HG02840 (cell line): Measurements from ENCODE around the gene LRRC17.
"Not testable (repeated sequence)": the region's sequence is repeated elsewhere in the genome, so short reads cannot be mapped to it uniquely, and the experiment has no call there.

Source experiments
- ATAC-seq: cut with Tn5 transposase; IDR thresholded peaks from one replicate; pipeline ENCODE4 v1.9.1; 2021; ENCODE audit warnings: mild to moderate bottlenecking, moderate library complexity, moderate number of reproducible peaks; ENCODE audit not compliant: unreplicated experiment, low FRiP score

Gene LRRC17

GRCh38 chr7:102896585-102896984, 16.2 kb upstream of the LRRC17 start:
- no peak for ATAC-seq

GRCh38 chr7:102897211-102897631, 15.6 kb upstream of the LRRC17 start:
- ATAC-seq = no peak

- no peak for ATAC-seq
Measured at GRCh38 chr7:102897856-102898531, 14.8 kb upstream of the LRRC17 start.

DNA sequence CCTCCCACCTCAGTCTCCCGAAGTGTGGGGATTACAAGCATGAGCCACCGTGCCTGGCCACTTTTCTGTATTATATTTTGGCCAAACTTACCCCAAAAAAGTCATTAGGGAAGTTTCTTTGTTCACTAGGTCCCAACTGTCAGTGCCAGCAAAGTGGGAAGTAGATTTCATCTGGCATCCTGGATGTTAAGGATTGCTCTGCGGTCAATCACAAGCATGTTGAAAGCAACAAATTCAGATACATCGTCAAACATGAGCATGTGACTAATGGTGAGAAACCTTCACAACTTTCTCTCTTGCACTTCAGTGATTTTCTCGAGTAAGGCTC, 14.3 kb upstream of the LRRC17 start:
- no peak for ATAC-seq

DNA sequence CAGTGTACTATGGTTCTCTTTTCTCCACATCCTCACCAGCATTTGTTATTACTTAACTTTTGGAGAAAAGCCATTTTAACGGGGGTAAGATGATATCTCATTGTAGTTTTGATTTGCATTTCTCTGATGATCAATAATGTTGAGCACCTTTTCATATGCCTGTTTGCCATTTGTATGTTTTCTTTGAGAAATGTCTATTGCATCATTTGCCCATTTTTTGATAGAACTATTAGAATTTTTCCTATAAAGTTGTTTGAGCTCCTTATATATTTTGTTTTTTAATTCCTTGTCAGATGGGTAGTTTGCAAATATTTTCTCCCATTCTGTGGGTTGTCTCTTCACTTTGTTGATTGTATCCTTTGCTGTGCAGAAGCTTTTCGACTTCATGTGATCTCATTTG, 10.7 kb upstream of the LRRC17 start:
- ATAC-seq = not testable (repeated sequence)

GRCh38 chr7:102903576-102903975, 9.2 kb upstream of the LRRC17 start:
- ATAC-seq = not testable (repeated sequence)

DNA sequence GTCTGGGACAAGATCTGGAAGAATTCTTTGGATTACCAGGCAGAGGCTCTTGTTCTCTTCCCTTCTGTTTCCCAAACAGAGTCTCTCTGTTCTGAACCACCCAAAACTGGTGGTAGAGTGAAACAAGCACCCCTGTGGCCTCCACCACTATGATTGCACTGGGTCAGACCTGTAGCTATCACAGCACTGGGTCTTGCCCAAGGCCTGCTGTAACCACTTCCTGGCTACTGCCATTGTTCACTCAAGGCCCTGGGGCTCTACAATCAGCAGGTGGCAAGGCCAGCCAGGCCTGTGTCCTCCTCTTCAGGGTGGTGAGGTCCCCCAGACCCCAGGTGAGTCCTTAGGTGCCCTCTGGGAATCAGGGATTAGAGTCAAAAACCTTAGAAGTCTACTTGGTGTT, 4.1 kb upstream of the LRRC17 start:
- ATAC-seq = no peak

DNA sequence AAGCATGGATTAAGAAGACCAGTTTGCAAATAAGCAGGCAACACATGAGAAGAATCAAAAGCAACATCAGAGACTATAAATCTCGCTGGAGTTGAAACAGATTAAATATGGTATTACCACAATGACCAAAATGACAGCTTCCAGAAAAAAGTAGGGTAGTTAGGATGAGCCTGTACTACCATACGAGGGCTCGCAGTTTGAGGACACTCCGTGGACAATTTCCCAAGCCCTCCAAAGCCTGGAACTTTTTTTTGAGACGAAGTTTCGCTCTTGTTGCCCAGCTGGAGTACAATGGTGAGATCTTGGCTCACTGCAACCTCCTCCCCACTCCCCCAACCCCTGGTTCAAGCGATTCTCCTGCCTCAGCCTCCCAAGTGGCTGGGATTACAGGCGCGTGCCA, 1.0 kb downstream of the LRRC17 start:
- ATAC-seq = no peak

DNA sequence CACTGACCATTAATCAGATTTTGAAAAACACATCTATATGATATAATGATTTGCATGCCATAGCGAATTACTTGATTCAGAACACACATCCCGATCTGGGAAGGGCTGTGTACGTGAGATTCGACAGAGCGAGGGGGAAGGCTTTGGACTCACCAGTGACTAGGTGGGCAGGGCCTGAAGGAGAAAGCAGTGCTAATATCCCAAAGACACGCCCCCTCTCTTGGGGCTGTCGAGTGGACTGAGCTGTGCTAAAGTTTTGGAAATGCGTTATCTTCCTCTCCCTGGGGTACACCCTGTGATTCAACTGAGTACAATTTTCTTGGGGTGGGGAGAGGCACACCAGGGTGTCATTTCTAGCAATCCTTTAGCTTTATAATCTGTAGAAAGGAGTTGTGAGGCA, 1.8 kb downstream of the LRRC17 start:
- ATAC-seq = no peak

GRCh38 chr7:102916426-102916825, 3.6 kb downstream of the LRRC17 start:
- ATAC-seq = no peak

DNA sequence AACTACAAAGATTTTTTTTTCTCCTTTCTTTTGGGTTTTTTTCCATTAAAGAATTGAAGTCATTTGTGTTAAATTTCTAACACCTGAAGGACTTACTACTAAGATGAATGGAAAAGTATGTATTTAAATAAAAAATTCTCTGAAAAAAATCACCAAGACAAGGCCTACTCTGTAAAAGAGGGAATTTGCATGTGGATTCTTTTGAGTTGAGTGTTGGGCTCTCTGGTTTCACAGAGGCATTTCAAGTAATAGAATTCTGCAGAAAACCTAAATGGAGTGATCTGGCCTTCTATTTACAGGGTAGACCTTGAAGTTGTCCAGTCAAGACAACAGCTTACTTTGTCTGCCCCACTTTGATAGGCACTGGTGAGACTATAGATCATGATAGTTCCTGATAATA, 4.1 kb downstream of the LRRC17 start:
- no peak for ATAC-seq

DNA sequence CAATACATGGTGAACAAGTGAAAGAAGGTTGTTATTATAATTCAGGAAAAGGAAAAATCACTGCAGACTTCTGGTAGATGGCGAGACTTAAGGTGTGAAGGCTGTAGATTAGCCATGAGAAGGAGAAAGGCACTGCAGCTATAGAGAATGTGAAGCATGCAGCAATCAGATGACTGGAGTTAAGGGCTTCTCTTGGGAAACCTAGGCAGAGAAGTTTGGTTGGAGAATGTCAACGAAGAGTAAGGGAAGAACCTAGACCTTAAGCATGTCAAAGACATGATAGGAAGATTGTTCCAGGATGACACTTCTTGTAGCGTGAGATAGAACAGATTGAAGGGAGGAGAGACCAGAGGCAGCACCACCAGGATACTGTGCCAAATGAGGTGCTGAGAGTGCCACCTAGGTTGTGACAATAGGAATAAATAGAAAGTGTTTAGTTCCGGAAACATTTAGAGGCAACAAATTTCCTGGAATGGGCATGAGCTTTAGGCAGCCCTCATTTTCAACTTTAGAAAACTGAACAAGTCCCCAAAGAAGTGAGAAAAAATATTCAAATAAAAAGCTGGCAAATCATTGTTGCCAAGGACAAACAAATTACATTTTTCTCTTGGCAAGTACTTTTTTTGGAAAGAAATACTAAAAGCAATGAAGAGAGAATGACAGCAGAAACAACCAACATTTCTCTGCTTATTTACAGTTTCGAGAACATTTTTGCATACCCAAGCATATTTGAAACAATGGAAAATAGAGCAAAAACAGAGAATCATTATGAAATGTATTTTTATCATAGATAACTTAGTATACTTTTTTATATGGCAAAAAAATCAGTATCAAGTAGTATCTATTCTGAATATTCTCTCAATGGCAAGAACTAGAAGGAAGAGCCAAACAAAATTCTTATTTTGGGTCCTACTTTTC, 4.9 kb downstream of the LRRC17 start:
- no peak for ATAC-seq

- ATAC-seq = no peak
Measured at GRCh38 chr7:102918845-102919244, 6.0 kb downstream of the LRRC17 start.

DNA sequence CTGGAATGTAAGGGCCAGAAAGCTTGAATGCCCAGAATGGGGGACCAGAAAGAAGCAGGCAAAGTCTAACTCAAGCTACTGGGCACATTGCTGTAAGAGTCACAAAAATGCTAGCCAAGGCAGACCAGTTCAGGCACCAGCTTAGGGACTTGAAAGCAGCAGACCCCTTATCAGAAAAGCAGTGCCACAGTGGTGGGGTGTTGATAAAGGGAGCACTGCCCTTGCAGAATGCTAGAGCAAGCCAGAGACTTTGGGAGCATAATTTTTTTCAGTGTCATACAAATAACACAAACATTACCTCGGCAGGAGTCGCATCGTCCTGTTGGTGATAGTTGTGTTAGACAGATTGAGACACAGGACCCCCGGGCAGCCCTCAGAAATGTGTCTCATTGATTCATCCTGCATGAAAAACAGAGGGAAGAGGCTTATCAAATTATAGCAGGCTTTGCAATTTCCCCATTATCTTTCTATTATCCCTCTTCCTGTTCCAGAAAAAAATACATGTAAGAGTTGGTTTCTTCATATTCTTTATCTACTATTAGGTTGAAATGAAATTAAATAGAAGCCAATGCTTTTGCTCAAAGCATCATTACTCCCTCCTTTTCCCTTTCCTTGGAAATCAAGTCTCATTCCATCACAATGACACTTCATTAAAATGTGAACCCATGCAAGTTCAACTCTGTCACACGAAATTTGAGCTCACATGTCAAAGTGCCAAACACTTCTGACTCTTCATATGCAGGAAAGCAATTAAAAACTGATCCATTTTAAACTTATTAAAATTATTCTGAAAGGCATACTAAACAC, 13.4 kb downstream of the LRRC17 start:
- no peak for ATAC-seq

DNA sequence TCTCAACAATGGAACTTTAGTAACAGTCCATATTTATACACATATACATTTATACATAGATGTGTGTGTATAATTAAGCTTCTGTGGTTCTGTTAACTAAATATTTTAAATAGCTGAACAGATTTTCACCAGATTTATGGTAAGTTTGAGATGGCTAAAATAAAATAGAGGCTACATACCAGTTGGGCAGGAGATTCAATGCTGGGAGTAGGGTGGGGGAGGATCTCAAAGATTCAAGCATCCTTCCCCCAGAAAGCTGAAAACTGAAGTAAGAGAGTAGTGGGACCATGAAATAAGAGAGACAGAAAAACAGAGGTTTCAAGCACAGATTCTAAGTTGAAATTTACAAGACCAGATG, 14.0 kb downstream of the LRRC17 start:
- ATAC-seq = no peak

DNA sequence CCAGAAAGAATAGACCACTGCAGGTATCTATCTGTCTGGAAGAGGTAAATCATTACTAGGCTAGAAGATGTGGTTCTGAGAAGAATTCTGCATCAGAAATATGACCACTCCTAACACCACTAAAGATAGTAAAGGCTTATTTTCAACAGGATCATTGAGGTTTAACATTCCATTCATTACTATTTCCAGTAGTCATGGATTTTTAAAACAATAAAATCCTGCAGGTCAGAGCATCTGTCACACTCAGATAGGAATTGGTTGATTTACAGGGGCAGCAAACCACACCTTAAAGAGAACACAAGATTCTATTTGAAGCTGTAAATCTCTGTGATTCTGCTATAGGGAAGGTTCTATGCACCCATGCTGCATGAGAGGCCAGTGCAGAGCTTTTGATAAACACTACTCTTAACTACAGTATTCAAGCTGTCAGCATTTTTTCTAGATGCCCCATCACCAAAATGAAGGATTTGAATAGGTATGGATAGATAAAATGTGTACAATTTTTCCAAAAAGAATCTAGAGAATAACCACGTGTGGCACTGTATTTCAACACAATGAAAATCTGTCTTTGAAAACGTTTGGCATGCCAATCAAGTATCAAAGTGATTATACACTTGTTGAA, 14.6 kb downstream of the LRRC17 start:
- no peak for ATAC-seq

- no peak for ATAC-seq
Measured at GRCh38 chr7:102931757-102932156, 19.0 kb downstream of the LRRC17 start.

GRCh38 chr7:102933763-102934162, 21.0 kb downstream of the LRRC17 start:
- ATAC-seq = no peak

DNA sequence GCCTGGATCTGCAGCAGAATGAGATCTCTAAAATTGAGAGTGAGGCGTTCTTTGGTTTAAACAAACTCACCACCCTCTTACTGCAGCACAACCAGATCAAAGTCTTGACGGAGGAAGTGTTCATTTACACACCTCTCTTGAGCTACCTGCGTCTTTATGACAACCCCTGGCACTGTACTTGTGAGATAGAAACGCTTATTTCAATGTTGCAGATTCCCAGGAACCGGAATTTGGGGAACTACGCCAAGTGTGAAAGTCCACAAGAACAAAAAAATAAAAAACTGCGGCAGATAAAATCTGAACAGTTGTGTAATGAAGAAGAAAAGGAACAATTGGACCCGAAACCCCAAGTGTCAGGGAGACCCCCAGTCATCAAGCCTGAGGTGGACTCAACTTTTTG, 21.4 kb downstream of the LRRC17 start:
- no peak for ATAC-seq

DNA sequence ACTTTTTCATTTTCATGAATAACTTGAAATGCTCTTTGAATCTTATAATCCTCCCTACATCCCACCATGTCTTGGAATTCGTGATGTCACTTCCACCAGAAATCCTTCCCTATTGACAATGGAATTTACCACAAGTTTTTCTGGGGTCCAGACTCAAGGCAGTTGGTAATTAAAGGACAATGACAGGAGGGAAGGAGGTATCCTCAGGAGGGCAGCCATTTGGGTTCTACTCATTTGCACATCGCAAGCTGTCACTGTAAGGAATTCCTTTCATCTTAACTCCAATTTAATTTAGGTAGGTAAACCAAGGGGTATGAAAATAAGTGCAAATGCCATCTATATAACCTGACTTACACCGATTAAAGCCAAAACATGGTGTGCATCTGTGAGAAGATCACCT, 21.9 kb downstream of the LRRC17 start:
- no peak for ATAC-seq
